Pulmonary artery endothelial cell (primary cell): ENCODE results near the gene SEL1L3. TPM values are rescaled to one million over a fixed set of nuclear protein-coding genes. Genes with fewer than 3 reads are reported as not detected.

Source experiments
- total RNA-seq: library from RNA; depleted of rRNA; stranded (reverse); fragments of >200 nt; gene quantifications from 2 replicates; pipeline ENCODE4 v1.2.3, GENCODE V29; 2014

SEL1L3 gene
- total RNA-seq, 1 donor from 2014 or later: 121 TPM

Other genes starting within 250 kb of the SEL1L3 start
- not detected in 2 replicates for gene SLC34A2, start 207.1 kb downstream of the SEL1L3 start, total RNA-seq
- 20.7 and 24.6 TPM in 2 replicates for gene SMIM20, start 51.2 kb upstream of the SEL1L3 start, total RNA-seq